SK-MEL-5 (cell line): ENCODE results near the gene C19orf73. TPM values are rescaled to one million over a fixed set of nuclear protein-coding genes. Genes with fewer than 3 reads are reported as not detected.
A peak's percentile ranks its signal among the peaks of the same experiment; 100 is the strongest.

Source experiments
- DNase-seq: peaks from one replicate; pipeline ENCODE4 v3.0.0-alpha.2; 2016; ENCODE audit warnings: low read depth, low spot score
- in situ Hi-C: cut with HindIII; loops from 2 replicates; pipeline ENCODE4 v1.10.0; 2016; ENCODE audit warnings: low sequenced_read_pairs, high pct_unique_total_duplicates, low pct_unique_long_range_greater_than_20kb
- polyA plus RNA-seq, 2 experiments: library from polyadenylated mRNA; depleted of rRNA; stranded (reverse); fragments of >200 nt; gene quantifications; 2 replicates each; pipeline ENCODE4 v1.2.3, GENCODE V29; 2015
- total RNA-seq: library from RNA; depleted of rRNA; stranded (reverse); fragments of >200 nt; shearing (Covaris generic); gene quantifications from 2 replicates; pipeline ENCODE4 v1.2.3, GENCODE V29; 2014; rRNA removed

C19orf73 gene, protein sequence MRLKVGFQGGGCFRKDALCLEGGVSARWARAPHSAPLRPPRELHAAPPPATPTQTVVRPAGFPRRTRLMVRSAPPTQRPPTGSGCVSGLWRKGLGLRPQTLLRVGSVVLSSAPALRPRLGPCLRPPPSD
- total RNA-seq, result 1.1 and 1.8 TPM in 2 replicates
- polyA plus RNA-seq (2015; cell fraction: cytosol; rRNA removed), result 1.4 and 4.5 TPM in 2 replicates
- 0.51 and 7.5 TPM in 2 replicates for polyA plus RNA-seq (2015; cell fraction: nucleus; rRNA removed)

GRCh38 chr19:49118565-49119410 is at the start of gene C19orf73:
C19orf73 (minus strand) TSS chr19:49119143; CDS start chr19:49119022, 121 bp downstream.
- in situ Hi-C loops, result no loop called here
- peak; percentile 92 for DNase-seq

GRCh38 chr19:49168421-49168820 is 49.5 kb upstream of the C19orf73 start:
- DNase-seq, result no peak
- in situ Hi-C loops, result no loop called here

DNA sequence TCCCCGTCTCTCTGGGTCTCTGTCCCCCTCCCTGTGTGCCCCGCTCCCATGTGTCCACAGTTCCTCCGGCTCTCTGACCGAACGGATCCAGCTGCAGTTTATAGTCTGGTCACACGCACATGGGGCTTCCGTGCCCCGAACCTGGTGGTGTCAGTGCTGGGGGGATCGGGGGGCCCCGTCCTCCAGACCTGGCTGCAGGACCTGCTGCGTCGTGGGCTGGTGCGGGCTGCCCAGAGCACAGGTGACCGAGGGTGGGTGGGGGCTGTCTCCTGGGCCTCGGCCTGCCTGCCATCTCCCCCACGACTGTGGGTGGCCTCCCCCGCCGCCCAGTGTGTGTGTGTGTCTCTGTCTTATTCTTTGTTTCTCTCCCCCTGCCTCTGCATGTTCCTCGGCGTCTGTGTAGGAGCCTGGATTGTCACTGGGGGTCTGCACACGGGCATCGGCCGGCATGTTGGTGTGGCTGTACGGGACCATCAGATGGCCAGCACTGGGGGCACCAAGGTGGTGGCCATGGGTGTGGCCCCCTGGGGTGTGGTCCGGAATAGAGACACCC is 49.0 kb upstream of the C19orf73 start:
- no peak for DNase-seq
- in situ Hi-C loops, result no loop called here

DNA sequence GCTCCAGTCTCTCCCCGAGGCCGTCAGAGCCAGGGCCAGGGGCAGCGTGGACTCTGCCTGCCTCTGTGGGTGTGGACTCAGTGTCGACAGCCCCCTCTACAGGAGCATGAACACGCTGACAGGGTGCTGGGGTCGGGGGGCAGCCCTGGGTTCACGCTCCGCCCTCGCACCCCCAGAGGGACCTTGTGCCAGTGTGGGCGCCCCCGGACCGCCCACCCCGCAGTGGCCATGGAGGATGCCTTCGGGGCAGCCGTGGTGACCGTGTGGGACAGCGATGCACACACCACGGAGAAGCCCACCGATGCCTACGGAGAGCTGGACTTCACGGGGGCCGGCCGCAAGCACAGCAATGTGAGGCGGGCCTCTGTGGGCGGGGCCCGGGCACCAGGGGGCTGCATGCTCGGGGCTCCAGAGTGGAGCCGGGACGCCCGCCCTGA is 46.9 kb upstream of the C19orf73 start:
- in situ Hi-C loops, result no loop called here
- no peak for DNase-seq

DNA sequence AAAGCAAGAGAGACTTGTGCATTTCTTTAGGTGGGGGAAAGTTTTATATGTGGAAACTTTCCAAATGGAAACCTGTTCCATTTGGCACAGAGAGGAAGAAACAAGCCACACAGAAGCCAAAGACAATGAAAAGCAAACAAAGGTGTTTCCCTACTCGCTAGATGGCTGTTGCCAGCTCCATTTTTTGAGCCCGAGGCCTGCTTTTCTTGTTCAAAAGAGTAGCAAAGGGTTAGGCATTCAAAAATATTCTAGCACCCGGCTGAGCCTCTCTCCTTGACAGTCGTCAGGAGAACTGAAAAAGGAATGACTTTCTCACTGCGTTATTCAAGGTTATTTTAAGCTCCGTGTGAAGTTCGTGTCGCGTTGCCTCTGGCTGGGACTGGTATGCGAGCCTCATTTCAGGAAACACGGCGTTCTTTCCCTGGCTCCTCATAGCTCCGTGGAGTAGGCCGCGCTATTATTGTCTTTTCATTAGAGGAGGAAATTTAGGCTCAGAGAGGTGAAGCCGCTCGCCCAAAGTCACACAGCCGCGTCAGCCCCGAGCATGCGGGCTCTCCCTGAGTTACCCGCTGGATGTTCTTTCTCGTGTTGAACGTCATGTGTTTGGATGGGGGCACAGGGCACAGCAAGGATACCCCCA is 46.3 kb upstream of the C19orf73 start:
- DNase-seq, result no peak
- in situ Hi-C loops, result no loop called here

DNA sequence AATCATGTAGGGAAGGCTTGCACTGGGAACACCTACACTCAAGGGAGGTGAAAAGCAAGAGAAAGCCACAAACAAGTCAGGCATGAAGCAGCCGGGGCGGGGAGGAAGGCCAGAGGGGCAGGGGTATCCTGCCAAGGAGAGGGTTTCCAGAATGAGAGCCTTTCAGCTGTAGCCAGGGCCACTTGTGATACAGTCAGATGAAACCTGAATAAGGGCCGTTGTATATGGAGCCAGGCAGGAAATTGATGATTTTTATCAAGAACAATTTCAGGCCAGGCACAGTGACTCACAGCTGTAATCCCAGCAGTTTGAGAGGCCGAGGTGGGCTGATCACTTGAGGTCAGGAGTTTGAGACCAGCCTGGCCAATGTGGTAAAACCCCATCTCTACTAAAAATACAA is 43.0 kb upstream of the C19orf73 start:
- in situ Hi-C loops, result no loop called here
- no peak for DNase-seq

DNA sequence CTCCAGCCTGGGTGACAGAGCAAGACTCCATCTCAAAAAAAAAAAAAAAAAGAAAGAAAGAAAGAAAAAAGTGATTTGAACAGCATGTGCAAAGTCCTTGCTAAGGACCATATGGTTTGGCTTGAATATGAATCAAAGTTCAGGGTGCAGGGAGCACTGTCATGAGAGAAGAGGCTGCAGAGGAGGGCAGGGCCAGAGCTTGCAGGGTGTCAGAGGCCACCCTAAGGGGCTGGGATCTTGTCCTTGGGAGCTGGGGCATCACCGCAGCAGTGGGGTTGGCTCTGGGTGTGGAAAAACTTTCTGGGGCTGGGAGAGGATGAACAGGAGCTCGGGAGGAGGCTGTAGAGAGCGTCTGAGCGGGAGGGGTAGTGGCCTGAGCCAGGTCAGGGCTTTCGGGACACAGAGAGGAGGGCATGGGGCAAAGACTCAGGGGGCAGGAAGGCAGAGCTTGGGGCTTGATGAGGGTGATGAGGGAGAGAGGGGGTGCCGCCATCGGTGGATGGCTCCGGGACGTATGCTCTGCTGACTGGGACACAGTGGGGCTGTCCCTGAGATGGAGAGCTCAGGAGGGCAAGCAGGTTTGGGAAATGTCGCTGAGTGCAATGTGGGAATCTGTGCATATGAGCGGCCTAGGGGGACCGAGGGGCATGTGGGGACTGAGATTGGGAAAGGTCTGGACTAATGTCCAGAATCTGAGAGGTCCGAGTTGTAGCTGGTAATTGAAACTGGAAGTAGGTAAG is 41.7 kb upstream of the C19orf73 start:
- DNase-seq, result no peak
- in situ Hi-C loops, result no loop called here

DNA sequence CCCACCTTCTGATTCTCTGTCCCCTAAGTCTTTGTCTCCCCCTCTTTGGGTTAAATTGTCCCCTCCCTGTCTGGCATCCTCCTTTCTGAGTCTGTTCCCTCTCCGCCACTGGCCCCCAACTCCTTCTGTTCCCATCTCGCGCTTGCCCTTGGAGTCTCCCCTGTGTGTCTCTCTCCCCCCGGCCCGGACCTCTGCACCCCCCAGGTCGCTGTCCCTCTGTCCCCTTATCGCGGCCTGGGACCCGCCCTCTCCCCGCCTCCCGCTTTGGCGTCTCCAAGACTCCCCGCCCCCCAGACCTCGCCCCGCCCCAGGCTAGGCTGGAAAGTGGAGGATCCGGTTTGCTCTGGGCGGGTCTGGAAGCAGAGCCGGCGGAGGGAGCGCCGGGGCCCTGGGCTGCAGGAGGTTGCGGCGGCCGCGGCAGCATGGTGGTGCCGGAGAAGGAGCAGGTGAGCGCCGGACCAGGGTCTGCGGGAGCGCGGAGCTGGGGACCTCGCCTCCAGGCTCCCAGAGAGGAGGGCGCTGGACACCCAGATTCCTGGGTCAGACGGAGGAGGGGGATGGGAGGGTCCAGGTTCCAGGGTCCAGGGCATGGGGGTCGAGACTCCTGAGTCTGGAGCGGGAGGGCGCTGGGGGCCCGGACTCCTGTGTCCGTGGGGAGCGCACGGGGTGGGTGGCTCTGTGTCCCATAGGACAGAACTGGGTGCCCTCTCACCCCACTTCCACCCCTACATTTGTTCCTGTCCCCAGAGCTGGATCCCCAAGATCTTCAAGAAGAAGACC is 38.7 kb upstream of the C19orf73 start, which contains the start of gene TRPM4:
Gene TRPM4, plus strand, starts transcription at position 348 of the 780 bp plus-strand sequence. Its CDS starts 75 bp downstream, at position 423.
- DNase-seq, result peak; percentile 74
- in situ Hi-C loops, result no loop called here

DNA sequence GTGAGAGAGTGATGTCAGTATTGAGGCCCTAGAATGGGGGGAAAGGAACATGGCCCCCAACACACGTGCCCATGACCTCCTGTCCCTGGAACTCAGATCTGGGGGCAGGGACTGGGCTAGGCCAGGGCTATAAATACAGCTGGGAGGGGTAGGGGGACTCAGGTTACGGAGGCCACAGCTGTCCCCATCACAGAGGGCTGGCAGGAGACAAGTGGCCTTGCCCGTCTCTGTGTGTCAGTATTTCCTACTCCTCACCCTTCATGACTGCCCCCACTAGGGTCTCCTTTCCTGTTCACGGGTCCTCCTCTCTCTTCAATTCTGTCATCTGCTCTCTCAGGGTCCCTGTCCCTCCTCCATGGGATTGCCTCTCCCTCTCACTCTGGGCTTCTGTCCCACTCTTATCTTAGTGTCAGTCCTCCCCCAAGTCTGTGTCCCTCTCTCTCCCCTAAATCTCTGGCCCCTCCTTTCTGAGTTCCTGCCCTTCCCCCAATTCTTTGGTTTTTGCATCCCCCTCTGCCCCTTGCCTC is 36.9 kb upstream of the C19orf73 start:
- in situ Hi-C loops, result no loop called here
- no peak for DNase-seq

- in situ Hi-C loops, result no loop called here
- DNase-seq, result no peak
Measured at GRCh38 chr19:49155005-49155819, 36.3 kb upstream of the C19orf73 start, which contains the start of gene HRC. HRC (minus strand) TSS chr19:49155396; CDS start chr19:49155237, 159 bp downstream.

- in situ Hi-C loops, result no loop called here
- no peak for DNase-seq
Measured at GRCh38 chr19:49154279-49154678, 35.3 kb upstream of the C19orf73 start.

- no peak for DNase-seq
- in situ Hi-C loops, result no loop called here
Measured at GRCh38 chr19:49153167-49153809, 34.3 kb upstream of the C19orf73 start.

DNA sequence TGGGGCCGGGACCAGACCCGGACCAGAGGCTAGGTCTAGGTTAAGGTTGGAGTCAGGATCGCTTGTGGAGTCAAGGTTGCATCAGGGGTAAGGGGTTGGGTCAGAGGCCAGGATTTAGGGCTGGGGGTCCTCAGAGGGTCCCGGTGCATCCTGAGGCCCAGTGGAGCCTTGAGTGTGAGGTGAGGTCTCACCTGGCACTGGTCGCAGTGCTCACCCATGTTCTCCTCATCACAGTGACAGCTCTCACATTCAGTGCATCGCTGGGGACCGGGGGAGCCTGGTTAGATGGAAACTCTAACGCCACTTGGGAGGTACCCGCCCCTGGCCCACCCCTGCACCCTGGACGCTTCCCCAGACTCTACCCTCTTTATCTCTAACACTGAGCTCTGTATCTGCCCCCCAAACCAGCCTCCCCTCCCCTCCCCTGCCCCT is 33.2 kb upstream of the C19orf73 start:
- in situ Hi-C loops, result no loop called here
- DNase-seq, result no peak

DNA sequence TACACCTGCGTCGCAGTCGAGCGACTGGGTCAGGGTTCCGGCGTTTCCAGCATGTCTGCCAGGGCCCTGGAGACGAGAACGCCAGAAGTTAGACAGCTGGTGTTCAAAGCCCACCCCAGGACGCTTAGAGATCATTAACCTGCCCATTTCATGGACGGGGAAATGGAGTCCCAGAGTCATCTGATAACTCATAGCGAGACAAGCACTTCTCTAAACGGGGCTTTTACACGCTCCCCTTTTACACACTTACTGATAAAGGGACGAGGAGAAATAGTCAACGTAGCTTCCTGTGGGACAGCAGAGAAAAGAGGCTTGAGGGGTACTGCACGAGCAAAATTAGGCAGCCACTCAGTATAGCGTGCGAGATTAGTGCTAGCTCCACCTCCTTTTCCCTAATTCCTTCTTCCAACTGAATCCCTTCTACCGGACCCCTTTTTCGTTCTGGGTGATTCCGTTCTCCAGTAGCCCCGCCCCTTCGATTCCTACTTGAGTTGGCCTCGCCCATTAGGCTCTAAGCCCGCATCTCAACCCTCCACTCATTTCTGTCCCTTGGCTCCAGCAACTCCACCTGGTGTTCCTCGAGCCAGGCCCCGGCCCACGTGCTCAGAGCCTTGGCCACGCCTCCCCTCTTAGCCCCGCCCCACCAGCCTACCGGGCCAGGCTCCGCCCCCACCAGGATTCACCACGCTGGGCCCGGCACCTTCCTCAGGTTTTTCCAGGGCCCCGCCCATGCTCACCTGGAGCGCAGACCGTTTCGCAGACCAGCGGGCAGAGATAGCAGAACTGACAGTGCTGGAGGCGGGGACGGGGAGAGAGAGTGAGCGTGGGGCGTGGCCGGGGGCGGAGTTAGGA is 32.5 kb upstream of the C19orf73 start:
- in situ Hi-C loops, result no loop called here
- peak; percentile 66 for DNase-seq

DNA sequence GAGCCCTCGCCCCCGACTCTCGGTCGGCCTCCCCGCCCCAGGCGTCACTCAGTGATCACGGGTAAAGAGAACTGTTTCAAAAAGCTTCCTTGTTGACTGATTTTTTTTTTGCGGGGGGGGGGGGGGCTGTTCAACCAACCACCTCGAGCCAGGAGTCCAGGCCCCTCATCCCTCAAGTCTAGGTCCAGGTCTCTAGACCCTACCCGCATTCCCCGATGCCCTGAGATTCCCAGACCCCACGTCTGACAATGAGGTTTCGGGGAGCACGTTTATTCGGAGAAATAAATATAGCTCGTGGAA is 32.0 kb upstream of the C19orf73 start:
- in situ Hi-C loops, result no loop called here
- DNase-seq, result peak; percentile 25
